ENCODE results near the gene ITGB4. TPM values are rescaled to one million over a fixed set of nuclear protein-coding genes. Genes with fewer than 3 reads are reported as not detected.

The ITGB4 gene
- total RNA-seq, 1 donor from 2014 or later: 10.6 TPM

GRCh38 chr17:75771334-75772281 is 50.3 kb downstream of the ITGB4 start:
- Histone ChIP-seq H3K27ac (replicated peaks) (no peak overlapping the region), H3K9me3 (replicated peaks) (no peaks in the 10 kb centered on the region), H3K4me3 (no peak overlapping the region), H3K36me3 (peaks cover 26% of the 10 kb centered on the region), H3K27me3 (ENCODE audit: low read depth) (no peaks in the 10 kb centered on the region), H3K4me1 (peaks cover 18% of the 10 kb centered on the region)
- intact Hi-C loops (cut with micrococcal nuclease): no loop called here
- peak; percentile 30 for TF ChIP-seq CTCF (IDR thresholded peaks at IDR 0.05; ENCODE audit: borderline replicate concordance)
- no peak for DNase-seq

- Histone ChIP-seq H3K9me3 (replicated peaks) (no peaks in the 10 kb centered on the region), H3K4me3 (no peak overlapping the region), H3K27me3 (ENCODE audit: low read depth) (no peaks in the 10 kb centered on the region), H3K36me3 (peaks cover 42% of the 10 kb centered on the region), H3K27ac (replicated peaks) (no peak overlapping the region), H3K4me1 (peaks cover 35% of the 10 kb centered on the region)
- intact Hi-C loops (cut with micrococcal nuclease): no loop called here
- no peak for TF ChIP-seq CTCF (IDR thresholded peaks at IDR 0.05; ENCODE audit: borderline replicate concordance)
- no peak for DNase-seq
Measured at GRCh38 chr17:75773121-75773807, 52.0 kb downstream of the ITGB4 start.

- Histone ChIP-seq H3K4me1 (peaks cover 42% of the 10 kb centered on the region), H3K27me3 (ENCODE audit: low read depth) (no peaks in the 10 kb centered on the region), H3K27ac (replicated peaks) (no peak overlapping the region), H3K9me3 (replicated peaks) (no peaks in the 10 kb centered on the region), H3K36me3 (peaks cover 49% of the 10 kb centered on the region), H3K4me3 (no peak overlapping the region)
- no peak for DNase-seq
- intact Hi-C loops (cut with micrococcal nuclease): no loop called here
- TF ChIP-seq CTCF (IDR thresholded peaks at IDR 0.05; ENCODE audit: borderline replicate concordance): no peak
Measured at GRCh38 chr17:75773808-75774470, 52.7 kb downstream of the ITGB4 start.

GRCh38 chr17:75774471-75774990 is 53.3 kb downstream of the ITGB4 start:
- H3K27ac ChIP-seq (replicated peaks): peak overlapping the region; percentile 97
- intact Hi-C loops (cut with micrococcal nuclease): no loop called here
- no peaks in the 10 kb centered on the region for H3K9me3 ChIP-seq (replicated peaks)
- H3K4me3 ChIP-seq: no peak overlapping the region
- H3K4me1 ChIP-seq: peaks cover 47% of the 10 kb centered on the region
- no peak for DNase-seq
- TF ChIP-seq CTCF (IDR thresholded peaks at IDR 0.05; ENCODE audit: borderline replicate concordance): no peak
- H3K27me3 ChIP-seq (ENCODE audit: low read depth): no peaks in the 10 kb centered on the region
- H3K36me3 ChIP-seq: peaks cover 51% of the 10 kb centered on the region

GRCh38 chr17:75774991-75775668 is 53.9 kb downstream of the ITGB4 start:
- no peak for DNase-seq
- intact Hi-C loops (cut with micrococcal nuclease): no loop called here

More at GRCh38 chr17:75774991-75775668, 53.9 kb downstream of the ITGB4 start:
- Histone ChIP-seq H3K27me3 (ENCODE audit: low read depth) (no peaks in the 10 kb centered on the region), H3K4me3 (no peak overlapping the region), H3K27ac (replicated peaks) (peak overlapping the region; percentile 97), H3K9me3 (replicated peaks) (no peaks in the 10 kb centered on the region), H3K4me1 (peaks cover 49% of the 10 kb centered on the region), H3K36me3 (peaks cover 51% of the 10 kb centered on the region)
- TF ChIP-seq CTCF (IDR thresholded peaks at IDR 0.05; ENCODE audit: borderline replicate concordance): no peak

Data from left ventricle myocardium inferior (tissue), 1 donor.